Measurements from ENCODE around the gene NHLRC1.

GRCh38 chr6:18088419-18089296 is 33.8 kb downstream of the NHLRC1 start:
- TF ChIP-seq CTCF (IDR thresholded peaks at IDR 0.05; ENCODE audit: low read depth, low read length, poor library complexity, severe bottlenecking) (no peak), EZH2phosphoT487 (IDR thresholded peaks at IDR 0.05; ENCODE audit: borderline replicate concordance, low read length) (no peak)
